T-helper 2 cell treated with Interferon-gamma antibody and Interleukin-4, amounts not matched to agents 5 μg/mL and 100 μg/mL, for 36 hours (primary cell): Measurements from ENCODE around the gene ATXN8OS.
"Not testable (repeated sequence)": the region's sequence is repeated elsewhere in the genome, so short reads cannot be mapped to it uniquely, and the experiment has no call there.

Experiments
- DNase-seq: peaks from one replicate; pipeline ENCODE4 v3.0.0; 2021; ENCODE audit warnings: low spot score
- H3K27ac Mint-ChIP-seq: one replicate; pipeline ENCODE4 v1.8.0; 2021; ENCODE audit warnings: mild to moderate bottlenecking, mixed read lengths
- H3K27me3 Mint-ChIP-seq: one replicate; pipeline ENCODE4 v1.8.0; 2021; ENCODE audit warnings: low read depth, mixed read lengths
- H3K36me3 Mint-ChIP-seq: one replicate; pipeline ENCODE4 v1.8.0; 2021; ENCODE audit warnings: low read depth, mixed read lengths
- H3K4me1 Mint-ChIP-seq: one replicate; pipeline ENCODE4 v1.8.0; 2021; ENCODE audit warnings: low read depth, mixed read lengths
- H3K4me3 Mint-ChIP-seq: one replicate; pipeline ENCODE4 v1.8.0; 2022; ENCODE audit warnings: mild to moderate bottlenecking, moderate library complexity, mixed read lengths
- H3K9me3 Mint-ChIP-seq: one replicate; pipeline ENCODE4 v1.8.0; 2021; ENCODE audit warnings: mixed read lengths

Gene ATXN8OS

GRCh38 chr13:70107498-70108281 lies at the start of gene ATXN8OS:
ATXN8OS (plus strand) TSS chr13:70107826.
- DNase-seq, result no peak
- Mint-ChIP-seq H3K27ac (no peak within 1 kb of the TSS), H3K9me3 (peaks cover 21% of the 10 kb centered on the region), H3K27me3 (no peaks in the 10 kb centered on the region), H3K4me3 (no peak within 1 kb of the TSS), H3K4me1 (no peaks in the 10 kb centered on the region), H3K36me3 (no peaks in the 10 kb centered on the region)

GRCh38 chr13:70080012-70080411 lies 27.6 kb upstream of the ATXN8OS start:
- DNase-seq, result no peak
- Mint-ChIP-seq H3K4me3 (no peak overlapping the region), H3K27me3 (no peaks in the 10 kb centered on the region), H3K27ac (no peak overlapping the region), H3K9me3 (peaks cover 23% of the 10 kb centered on the region), H3K36me3 (no peaks in the 10 kb centered on the region), H3K4me1 (no peaks in the 10 kb centered on the region)

- no peak overlapping the region for H3K27ac Mint-ChIP-seq
- no peak for DNase-seq
- no peak overlapping the region for H3K4me3 Mint-ChIP-seq
- H3K36me3 Mint-ChIP-seq, result no peaks in the 10 kb centered on the region
- H3K9me3 Mint-ChIP-seq, result peaks cover 15% of the 10 kb centered on the region
- H3K4me1 Mint-ChIP-seq, result no peaks in the 10 kb centered on the region
- no peaks in the 10 kb centered on the region for H3K27me3 Mint-ChIP-seq
Observed at GRCh38 chr13:70087247-70087646, 20.4 kb upstream of the ATXN8OS start.

GRCh38 chr13:70088926-70089325 lies 18.7 kb upstream of the ATXN8OS start:
- Mint-ChIP-seq H3K9me3 (peaks cover 15% of the 10 kb centered on the region), H3K27me3 (no peaks in the 10 kb centered on the region), H3K36me3 (no peaks in the 10 kb centered on the region), H3K27ac (no peak overlapping the region), H3K4me1 (no peaks in the 10 kb centered on the region), H3K4me3 (no peak overlapping the region)
- no peak for DNase-seq

- no peaks in the 10 kb centered on the region for H3K27me3 Mint-ChIP-seq
- DNase-seq, result no peak
- H3K4me3 Mint-ChIP-seq, result no peak overlapping the region
- H3K4me1 Mint-ChIP-seq, result no peaks in the 10 kb centered on the region
- no peaks in the 10 kb centered on the region for H3K36me3 Mint-ChIP-seq
- no peak overlapping the region for H3K27ac Mint-ChIP-seq
- H3K9me3 Mint-ChIP-seq, result peaks cover 15% of the 10 kb centered on the region
Observed at GRCh38 chr13:70090036-70090723, 17.4 kb upstream of the ATXN8OS start.

GRCh38 chr13:70098669-70099068 lies 9.0 kb upstream of the ATXN8OS start:
- H3K9me3 Mint-ChIP-seq, result peaks cover 18% of the 10 kb centered on the region
- no peak overlapping the region for H3K4me3 Mint-ChIP-seq
- H3K27ac Mint-ChIP-seq, result no peak overlapping the region
- H3K36me3 Mint-ChIP-seq, result no peaks in the 10 kb centered on the region
- DNase-seq, result no peak
- H3K27me3 Mint-ChIP-seq, result no peaks in the 10 kb centered on the region
- no peaks in the 10 kb centered on the region for H3K4me1 Mint-ChIP-seq

- DNase-seq, result no peak
- peaks cover 25% of the 10 kb centered on the region for H3K9me3 Mint-ChIP-seq
- no peak overlapping the region for H3K27ac Mint-ChIP-seq
- no peaks in the 10 kb centered on the region for H3K36me3 Mint-ChIP-seq
- H3K4me3 Mint-ChIP-seq, result no peak overlapping the region
- no peaks in the 10 kb centered on the region for H3K27me3 Mint-ChIP-seq
- H3K4me1 Mint-ChIP-seq, result no peaks in the 10 kb centered on the region
Observed at GRCh38 chr13:70104481-70104880, 3.1 kb upstream of the ATXN8OS start.

- no peak overlapping the region for H3K27ac Mint-ChIP-seq
- no peaks in the 10 kb centered on the region for H3K4me1 Mint-ChIP-seq
- DNase-seq, result no peak
- no peak overlapping the region for H3K4me3 Mint-ChIP-seq
- H3K9me3 Mint-ChIP-seq, result peaks cover 25% of the 10 kb centered on the region
- no peaks in the 10 kb centered on the region for H3K36me3 Mint-ChIP-seq
- no peaks in the 10 kb centered on the region for H3K27me3 Mint-ChIP-seq
Observed at GRCh38 chr13:70107125-70107497, 515 bp upstream of the ATXN8OS start.

- Mint-ChIP-seq H3K9me3 (peaks cover 12% of the 10 kb centered on the region), H3K36me3 (no peaks in the 10 kb centered on the region), H3K27ac (no peak within 1 kb of the TSS), H3K4me1 (no peaks in the 10 kb centered on the region), H3K27me3 (no peaks in the 10 kb centered on the region), H3K4me3 (no peak within 1 kb of the TSS)
- DNase-seq, result no peak
Observed at GRCh38 chr13:70108356-70109105, 905 bp downstream of the ATXN8OS start, which contains the start of gene KLHL1. KLHL1 (minus strand) TSS chr13:70108452; CDS start chr13:70107699, 753 bp downstream.

- Mint-ChIP-seq H3K36me3 (no peaks in the 10 kb centered on the region), H3K27me3 (no peaks in the 10 kb centered on the region), H3K4me3 (no peak overlapping the region), H3K9me3 (peaks cover 13% of the 10 kb centered on the region), H3K4me1 (no peaks in the 10 kb centered on the region), H3K27ac (no peak overlapping the region)
- no peak for DNase-seq
Observed at GRCh38 chr13:70117338-70117905, 9.8 kb downstream of the ATXN8OS start.

- Mint-ChIP-seq H3K4me1 (no peaks in the 10 kb centered on the region), H3K9me3 (peaks cover 30% of the 10 kb centered on the region), H3K27me3 (no peaks in the 10 kb centered on the region), H3K36me3 (no peaks in the 10 kb centered on the region), H3K4me3 (no peak overlapping the region), H3K27ac (no peak overlapping the region)
- DNase-seq, result no peak
Observed at GRCh38 chr13:70125693-70126092, 18.1 kb downstream of the ATXN8OS start.

- no peak overlapping the region for H3K27ac Mint-ChIP-seq
- no peaks in the 10 kb centered on the region for H3K36me3 Mint-ChIP-seq
- no peak overlapping the region for H3K4me3 Mint-ChIP-seq
- DNase-seq, result no peak
- peaks cover 33% of the 10 kb centered on the region for H3K9me3 Mint-ChIP-seq
- no peaks in the 10 kb centered on the region for H3K4me1 Mint-ChIP-seq
- H3K27me3 Mint-ChIP-seq, result no peaks in the 10 kb centered on the region
Observed at GRCh38 chr13:70128098-70128497, 20.5 kb downstream of the ATXN8OS start.

- not testable (repeated sequence) for H3K27me3 Mint-ChIP-seq, H3K4me3 Mint-ChIP-seq, H3K36me3 Mint-ChIP-seq, DNase-seq, H3K27ac Mint-ChIP-seq, H3K4me1 Mint-ChIP-seq
- H3K9me3 Mint-ChIP-seq, result peaks cover 11% of the 10 kb centered on the region
Observed at GRCh38 chr13:70142658-70143057, 35.0 kb downstream of the ATXN8OS start.

- Mint-ChIP-seq H3K9me3 (peaks cover 22% of the 10 kb centered on the region), H3K36me3 (no peaks in the 10 kb centered on the region), H3K27ac (no peak overlapping the region), H3K4me1 (no peaks in the 10 kb centered on the region), H3K4me3 (no peak overlapping the region), H3K27me3 (no peaks in the 10 kb centered on the region)
- DNase-seq, result no peak
Observed at GRCh38 chr13:70162141-70162540, 54.5 kb downstream of the ATXN8OS start.
